ENCODE results near the gene OSER1. TPM values are rescaled to one million over a fixed set of nuclear protein-coding genes. Genes with fewer than 3 reads are reported as not detected.
"Not testable (repeated sequence)": the region's sequence is repeated elsewhere in the genome, so short reads cannot be mapped to it uniquely, and the experiment has no call there.

OSER1 gene
- total RNA-seq, 1 experiment from 2014 or later, result 50.5 TPM

DNA sequence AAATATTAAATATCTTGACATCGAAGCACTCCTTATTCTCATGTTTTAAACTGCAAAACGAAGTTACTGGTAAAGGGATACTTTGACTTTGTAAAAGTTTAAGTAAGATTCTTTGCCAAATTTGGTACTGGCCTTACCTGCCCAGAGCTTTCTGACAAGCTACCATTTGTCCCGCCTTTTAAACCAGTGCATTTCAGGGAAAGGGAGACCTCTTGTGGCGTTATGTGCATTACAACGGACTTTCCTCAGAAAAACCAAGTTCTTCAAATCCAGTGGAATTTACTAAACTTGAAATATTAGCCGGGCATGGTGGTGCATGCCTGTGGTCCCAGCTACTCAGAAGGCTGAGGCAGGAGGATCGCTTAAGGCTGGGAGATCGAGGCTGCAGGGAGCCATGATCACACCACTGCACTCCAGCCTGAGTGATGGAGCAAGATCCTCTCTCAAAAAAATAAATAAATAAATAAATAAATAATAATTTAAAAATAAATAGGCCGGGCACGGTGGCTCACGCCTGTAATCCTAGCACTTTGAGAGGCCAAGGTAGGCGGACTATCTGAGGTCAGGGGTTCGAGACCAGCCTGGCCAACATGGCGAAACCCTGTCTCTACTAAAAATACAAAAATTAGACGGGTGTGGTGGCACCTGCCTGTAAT lies 20.2 kb downstream of the OSER1 start:
- H3K4me1 ChIP-seq (ENCODE audit: insufficient read depth, low read length, poor library complexity, severe bottlenecking); H3K27me3 ChIP-seq (replicated peaks; ENCODE audit: insufficient read depth, low read depth, low read length, poor library complexity); BruUV-seq (replicated peaks); H3K27ac ChIP-seq (ENCODE audit: low read depth, low read length, poor library complexity, severe bottlenecking); H3K36me3 ChIP-seq (ENCODE audit: insufficient read depth, low read length, poor library complexity, severe bottlenecking); H3K4me3 ChIP-seq (ENCODE audit: low read depth, low read length, poor library complexity, severe bottlenecking); H3K9me3 ChIP-seq (ENCODE audit: low read depth, low read length, poor library complexity, severe bottlenecking): not testable (repeated sequence)
- DNase-seq (ENCODE audit: low spot score), result peak; percentile 86
- TF ChIP-seq CTCF (conservative IDR thresholded peaks at IDR 0.05; ENCODE audit: low read depth, low read length), result peak; percentile 81
- intact Hi-C loops (cut with micrococcal nuclease; ENCODE audit: unreplicated experiment), result loop anchor here (1.0 to 5.0 kb wide), 3 partner anchors 74 to 742 kb away; no protein-coding TSS in a partner anchor
- POLR2A ChIA-PET (ENCODE audit: low non-redundant PET), result interaction anchor here (0.6 kb wide), 1 partner anchor 13 kb away, joined by 3 read pairs; no protein-coding TSS in a partner anchor
- CTCF ChIA-PET, result interaction anchor here (0.6 to 4.6 kb wide), 13 partner anchors 20 to 742 kb away, joined by 3 to 86 read pairs (median 3); partner anchors contain the start of gene OSER1

GRCh38 chr20:44188752-44189151 lies 21.8 kb downstream of the OSER1 start:
- intact Hi-C loops (cut with micrococcal nuclease; ENCODE audit: unreplicated experiment), result loop anchor here (10.0 kb wide), 1 partner anchor 444 kb away; no protein-coding TSS in a partner anchor
- Histone ChIP-seq H3K4me3 (ENCODE audit: low read depth, low read length, poor library complexity, severe bottlenecking) (no peak overlapping the region), H3K9me3 (ENCODE audit: low read depth, low read length, poor library complexity, severe bottlenecking) (no peaks in the 10 kb centered on the region), H3K27me3 (replicated peaks; ENCODE audit: insufficient read depth, low read depth, low read length, poor library complexity) (no peaks in the 10 kb centered on the region), H3K4me1 (ENCODE audit: insufficient read depth, low read length, poor library complexity, severe bottlenecking) (peaks cover 2% of the 10 kb centered on the region), H3K36me3 (ENCODE audit: insufficient read depth, low read length, poor library complexity, severe bottlenecking) (no peaks in the 10 kb centered on the region), H3K27ac (ENCODE audit: low read depth, low read length, poor library complexity, severe bottlenecking) (no peak overlapping the region)
- ChIA-PET POLR2A (ENCODE audit: low non-redundant PET) (no interaction called here), CTCF (interaction anchor here (0.7 to 4.6 kb wide), 3 partner anchors 65 to 122 kb away, joined by 3 to 86 read pairs (median 3); partner anchors contain the start of gene FITM2)
- no peak for DNase-seq (ENCODE audit: low spot score)
- no peak for TF ChIP-seq EZH2 (IDR thresholded peaks at IDR 0.05; ENCODE audit: borderline replicate concordance, low read depth, low read length, poor library complexity, severe bottlenecking)
- no peak for TF ChIP-seq CTCF (conservative IDR thresholded peaks at IDR 0.05; ENCODE audit: low read depth, low read length)
- BruUV-seq (replicated peaks), result no TSS peak

DNA sequence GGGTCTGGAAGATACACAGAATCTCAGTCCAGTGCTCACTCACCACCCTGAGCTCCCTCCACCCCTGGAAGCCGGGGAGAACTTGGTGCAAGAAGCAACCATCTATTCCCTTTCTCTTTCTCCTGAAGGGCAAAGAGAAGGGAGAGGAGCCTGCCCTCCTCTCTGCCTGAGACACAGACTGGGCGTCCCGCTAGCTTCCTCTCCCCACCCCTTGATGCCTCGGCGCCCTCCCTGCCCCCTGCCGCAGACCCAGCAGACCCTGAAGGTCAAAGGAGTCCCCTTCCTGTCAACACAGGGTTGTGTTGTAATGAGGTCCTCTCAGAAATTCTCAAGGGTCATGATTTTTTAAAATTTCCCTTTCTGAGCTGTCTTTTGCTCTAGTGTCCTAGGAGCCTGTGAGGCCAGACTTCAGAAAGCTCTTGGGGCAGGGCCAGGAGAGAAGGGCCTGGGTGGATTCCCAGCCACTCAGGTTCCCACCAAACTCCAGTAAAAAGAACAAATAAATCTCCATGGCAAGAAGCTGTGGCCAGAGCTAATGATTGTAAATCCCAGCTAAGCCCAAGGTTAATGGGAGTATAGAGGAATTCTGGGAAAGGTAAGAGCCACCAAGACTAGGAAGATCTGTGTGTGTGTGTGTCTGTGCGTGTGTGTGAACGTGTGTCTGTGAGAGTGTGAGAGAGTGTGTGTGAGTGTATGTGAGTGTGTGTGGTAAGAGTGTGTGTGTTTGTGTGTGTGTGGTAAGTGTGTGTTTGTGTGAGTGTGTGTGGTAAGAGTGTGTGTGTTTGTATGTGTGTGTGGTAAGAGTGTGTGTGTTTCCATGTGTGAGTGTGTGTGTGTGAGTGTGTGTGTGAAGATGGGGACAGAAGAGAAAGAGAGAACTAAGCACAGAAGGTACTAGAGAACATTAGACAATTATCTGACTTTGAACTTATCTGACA lies 22.5 kb downstream of the OSER1 start:
- no peaks in the 10 kb centered on the region for H3K36me3 ChIP-seq (ENCODE audit: insufficient read depth, low read length, poor library complexity, severe bottlenecking)
- DNase-seq (ENCODE audit: low spot score), result no peak
- intact Hi-C loops (cut with micrococcal nuclease; ENCODE audit: unreplicated experiment), result loop anchor here (10.0 kb wide), 1 partner anchor 443 kb away; no protein-coding TSS in a partner anchor
- no peaks in the 10 kb centered on the region for H3K27me3 ChIP-seq (replicated peaks; ENCODE audit: insufficient read depth, low read depth, low read length, poor library complexity)
- no peak overlapping the region for H3K27ac ChIP-seq (ENCODE audit: low read depth, low read length, poor library complexity, severe bottlenecking)
- ChIA-PET POLR2A (ENCODE audit: low non-redundant PET) (interaction anchor here (0.5 kb wide), 1 partner anchor 23 kb away, joined by 3 read pairs; no protein-coding TSS in a partner anchor), CTCF (interaction anchor here (0.7 to 4.6 kb wide), 3 partner anchors 8 to 123 kb away, joined by 3 to 86 read pairs (median 8); partner anchors contain the start of gene FITM2)
- no TSS peak for BruUV-seq (replicated peaks)
- no peaks in the 10 kb centered on the region for H3K9me3 ChIP-seq (ENCODE audit: low read depth, low read length, poor library complexity, severe bottlenecking)
- TF ChIP-seq CTCF (conservative IDR thresholded peaks at IDR 0.05; ENCODE audit: low read depth, low read length), result no peak
- TF ChIP-seq EZH2 (IDR thresholded peaks at IDR 0.05; ENCODE audit: borderline replicate concordance, low read depth, low read length, poor library complexity, severe bottlenecking), result no peak
- H3K4me3 ChIP-seq (ENCODE audit: low read depth, low read length, poor library complexity, severe bottlenecking), result no peak overlapping the region
- peaks cover 2% of the 10 kb centered on the region for H3K4me1 ChIP-seq (ENCODE audit: insufficient read depth, low read length, poor library complexity, severe bottlenecking)

All from A673 (cell line).